Choroid plexus epithelial cell (primary cell): Measurements from ENCODE around the gene RAD51B.

Experiments
- DNase-seq: peaks from one replicate; pipeline ENCODE4 v3.0.0-alpha.2; 2010; ENCODE audit warnings: low read depth
- H3K4me3 ChIP-seq: 2 replicates; pipeline ENCODE4 v1.5.1; 2011; ENCODE audit warnings: low read depth, mild to moderate bottlenecking, control low read depth, low read length, moderate library complexity
- TF ChIP-seq, protein P1 (sequence below): conservative IDR thresholded peaks from 2 replicates; pipeline ENCODE4 v1.5.1; 2011; ENCODE audit warnings: low read depth, mild to moderate bottlenecking, control low read depth, inconsistent platforms, low read length, moderate library complexity

RAD51B gene

DNA sequence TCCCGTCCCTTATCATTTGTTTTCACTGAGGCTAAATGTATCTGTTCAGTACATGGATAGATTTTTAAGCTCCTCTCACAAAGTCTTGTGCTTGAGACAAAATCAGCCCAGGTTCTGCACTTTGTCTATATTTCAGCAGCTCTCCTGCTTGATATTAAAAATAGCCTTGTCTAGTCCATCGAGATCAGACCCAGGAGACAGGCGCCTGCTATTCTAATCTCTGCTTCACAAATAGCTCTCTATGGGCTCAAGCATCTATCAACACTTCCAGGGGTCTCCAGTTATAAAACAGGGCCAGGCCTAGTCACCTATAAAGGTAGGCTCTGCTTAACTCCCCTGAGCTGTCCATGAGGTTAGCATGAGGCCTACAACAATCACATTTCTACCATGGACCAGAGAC, 910.8 kb downstream of the RAD51B start:
- no peak for DNase-seq
- TF ChIP-seq, protein P1, sequence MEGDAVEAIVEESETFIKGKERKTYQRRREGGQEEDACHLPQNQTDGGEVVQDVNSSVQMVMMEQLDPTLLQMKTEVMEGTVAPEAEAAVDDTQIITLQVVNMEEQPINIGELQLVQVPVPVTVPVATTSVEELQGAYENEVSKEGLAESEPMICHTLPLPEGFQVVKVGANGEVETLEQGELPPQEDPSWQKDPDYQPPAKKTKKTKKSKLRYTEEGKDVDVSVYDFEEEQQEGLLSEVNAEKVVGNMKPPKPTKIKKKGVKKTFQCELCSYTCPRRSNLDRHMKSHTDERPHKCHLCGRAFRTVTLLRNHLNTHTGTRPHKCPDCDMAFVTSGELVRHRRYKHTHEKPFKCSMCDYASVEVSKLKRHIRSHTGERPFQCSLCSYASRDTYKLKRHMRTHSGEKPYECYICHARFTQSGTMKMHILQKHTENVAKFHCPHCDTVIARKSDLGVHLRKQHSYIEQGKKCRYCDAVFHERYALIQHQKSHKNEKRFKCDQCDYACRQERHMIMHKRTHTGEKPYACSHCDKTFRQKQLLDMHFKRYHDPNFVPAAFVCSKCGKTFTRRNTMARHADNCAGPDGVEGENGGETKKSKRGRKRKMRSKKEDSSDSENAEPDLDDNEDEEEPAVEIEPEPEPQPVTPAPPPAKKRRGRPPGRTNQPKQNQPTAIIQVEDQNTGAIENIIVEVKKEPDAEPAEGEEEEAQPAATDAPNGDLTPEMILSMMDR, result no peak
- H3K4me3 ChIP-seq, result no peak overlapping the region

GRCh38 chr14:68730811-68731425, 911.3 kb downstream of the RAD51B start:
- no peak for DNase-seq
- TF ChIP-seq, protein P1, result no peak
- no peak overlapping the region for H3K4me3 ChIP-seq

DNA sequence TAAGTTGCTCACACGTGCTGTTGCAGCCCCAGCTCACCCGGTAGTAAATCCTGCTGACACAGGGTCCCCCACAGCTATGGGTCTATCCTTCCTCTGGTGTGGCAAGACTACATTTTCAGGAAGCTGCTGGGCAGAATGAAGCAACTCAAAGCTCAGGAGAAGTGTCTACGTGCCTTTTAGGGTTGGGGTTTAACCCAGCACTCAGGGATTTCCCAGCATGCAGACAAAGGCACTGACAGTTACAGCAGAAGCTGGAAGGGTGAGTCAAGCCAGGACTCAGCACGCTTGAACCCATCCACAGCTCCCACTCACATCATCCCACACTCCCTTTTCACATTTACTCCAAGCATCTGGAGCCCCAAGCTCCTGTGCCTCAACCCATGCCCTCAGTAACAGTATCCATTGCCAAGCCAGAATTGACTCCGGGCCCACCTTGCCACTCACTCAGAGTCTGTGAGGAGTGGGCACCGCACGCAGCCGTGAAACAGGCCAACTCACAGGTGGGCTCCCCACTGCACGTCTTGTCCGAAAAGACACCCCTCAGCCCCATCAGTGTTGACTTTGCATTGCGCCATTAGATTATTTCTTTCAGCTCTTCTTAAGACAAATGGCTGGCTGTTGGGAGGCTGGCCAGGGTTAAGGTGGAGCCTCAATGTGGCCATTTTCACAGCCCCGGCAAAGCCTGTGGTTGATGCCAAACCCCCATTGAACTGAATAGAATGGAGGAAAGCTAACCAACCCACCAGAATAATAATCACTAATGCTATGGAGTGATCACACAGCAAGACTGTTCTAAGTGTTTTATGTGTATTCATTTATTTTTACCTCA, 913.7 kb downstream of the RAD51B start:
- TF ChIP-seq, protein P1, result no peak
- H3K4me3 ChIP-seq, result no peak overlapping the region
- no peak for DNase-seq

- no peak overlapping the region for H3K4me3 ChIP-seq
- TF ChIP-seq, protein P1, result no peak
- no peak for DNase-seq
Observed at GRCh38 chr14:68734231-68734732, 914.7 kb downstream of the RAD51B start.

DNA sequence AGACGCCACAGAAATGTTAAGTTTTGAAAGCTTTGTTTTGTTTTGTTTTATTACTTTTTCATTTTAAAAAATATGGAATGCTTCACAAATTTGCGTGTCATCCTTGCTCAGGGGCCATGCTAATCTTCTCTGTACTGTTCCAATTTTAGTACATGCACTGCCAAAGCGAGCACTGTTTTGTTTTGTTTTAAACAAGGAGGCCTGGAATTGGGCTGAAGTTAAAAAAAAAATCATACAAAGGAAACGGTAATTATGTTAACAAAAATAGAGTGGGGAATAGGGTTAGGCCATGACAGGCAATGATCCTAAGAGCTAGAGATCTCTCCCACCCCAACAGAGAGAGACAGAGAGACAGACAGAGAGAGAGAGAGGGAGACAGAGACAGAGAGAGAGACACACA, 916.3 kb downstream of the RAD51B start:
- TF ChIP-seq, protein P1, result no peak
- no peak overlapping the region for H3K4me3 ChIP-seq
- DNase-seq, result no peak

DNA sequence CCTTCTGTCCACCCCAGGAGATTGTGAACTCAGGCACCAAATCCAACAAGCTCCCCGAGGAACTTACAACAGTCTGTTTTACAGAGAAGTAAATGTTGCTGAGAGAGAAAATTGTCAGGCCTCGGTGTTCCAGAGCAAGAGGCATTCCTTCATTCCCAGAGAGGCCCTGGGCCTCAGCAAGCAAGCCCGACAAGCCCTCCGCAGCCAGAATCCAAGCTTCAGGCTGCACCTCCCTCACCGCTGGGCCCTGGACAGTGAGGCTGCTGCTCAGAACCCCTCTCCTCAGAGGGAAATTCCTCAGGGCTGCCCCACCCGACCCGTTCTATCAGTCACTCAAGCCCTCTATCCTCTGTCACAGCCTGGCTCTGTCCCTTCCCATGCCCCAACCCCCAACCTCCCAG, 916.9 kb downstream of the RAD51B start:
- TF ChIP-seq, protein P1, result no peak
- no peak overlapping the region for H3K4me3 ChIP-seq
- DNase-seq, result no peak

DNA sequence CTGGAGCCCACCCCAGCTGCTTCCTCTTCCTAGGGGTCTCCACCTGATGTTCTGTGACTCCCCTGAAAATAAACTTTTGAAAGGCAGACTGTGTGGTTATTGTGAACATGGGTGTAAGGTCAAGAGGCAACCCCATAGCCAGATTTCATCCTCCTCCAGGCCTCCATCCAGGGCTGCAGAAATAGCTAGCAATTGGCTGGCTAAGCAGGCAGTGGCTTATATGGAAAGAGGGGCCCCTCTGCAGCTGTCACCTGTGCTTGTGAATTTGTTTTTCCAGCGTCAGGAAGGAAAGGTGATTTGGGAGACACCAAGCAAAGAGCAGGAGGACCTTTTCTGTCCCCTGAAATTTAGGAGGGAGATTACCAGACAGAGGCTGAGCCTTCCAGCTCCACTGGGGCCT, 917.5 kb downstream of the RAD51B start:
- TF ChIP-seq, protein P1, result no peak
- no peak overlapping the region for H3K4me3 ChIP-seq
- no peak for DNase-seq
